Endodermal cell (in vitro differentiated cells): Measurements from ENCODE around the gene MSRB2. TPM values are rescaled to one million over a fixed set of nuclear protein-coding genes. Genes with fewer than 3 reads are reported as not detected.

Experiments
- DNase-seq: peaks from one replicate; pipeline ENCODE4 v3.0.0-alpha.2; 2017
- H3K27ac ChIP-seq: 2 replicates; pipeline ENCODE4 v1.5.1; 2013; ENCODE audit warnings: mild to moderate bottlenecking, low read depth, low read length, moderate library complexity
- H3K27me3 ChIP-seq: 2 replicates; pipeline ENCODE4 v1.6.1; 2013; ENCODE audit warnings: mild to moderate bottlenecking, low read length, moderate library complexity; ENCODE audit not compliant: insufficient read depth, control insufficient read depth, poor library complexity, severe bottlenecking
- H3K36me3 ChIP-seq: 2 replicates; pipeline ENCODE4 v1.7.0; 2013; ENCODE audit warnings: mild to moderate bottlenecking, low read length, moderate library complexity; ENCODE audit not compliant: control insufficient read depth, insufficient read depth
- H3K4me1 ChIP-seq: one replicate; pipeline ENCODE4 v1.7.0; 2013; ENCODE audit warnings: low read length; ENCODE audit not compliant: control insufficient read depth, insufficient read depth
- H3K4me3 ChIP-seq: 2 replicates; pipeline ENCODE4 v1.5.1; 2013; ENCODE audit warnings: mild to moderate bottlenecking, low read length, moderate library complexity
- H3K9ac ChIP-seq: 2 replicates; pipeline ENCODE4 v1.6.1; 2013; ENCODE audit warnings: mild to moderate bottlenecking, low read length, moderate library complexity; ENCODE audit not compliant: poor library complexity, severe bottlenecking; ENCODE audit errors: extremely low read depth
- H3K9me3 ChIP-seq: 2 replicates; pipeline ENCODE4 v1.6.1; 2013; ENCODE audit warnings: mild to moderate bottlenecking, low read length, moderate library complexity; ENCODE audit not compliant: control insufficient read depth
- H3K27ac Mint-ChIP-seq: 2 replicates; pipeline ENCODE4 v1.8.0; 2020; ENCODE audit warnings: mixed read lengths
- H3K27me3 Mint-ChIP-seq: 2 replicates; pipeline ENCODE4 v1.8.0; 2021; ENCODE audit warnings: mild to moderate bottlenecking, mixed read lengths; ENCODE audit not compliant: insufficient read depth
- H3K36me3 Mint-ChIP-seq: 2 replicates; pipeline ENCODE4 v1.8.0; 2020; ENCODE audit warnings: low read depth, mixed read lengths
- H3K4me1 Mint-ChIP-seq: 2 replicates; pipeline ENCODE4 v1.8.0; 2020; ENCODE audit warnings: mixed read lengths
- H3K4me3 Mint-ChIP-seq: 2 replicates; pipeline ENCODE4 v1.8.0; 2020; ENCODE audit warnings: mild to moderate bottlenecking, moderate library complexity, mixed read lengths
- H3K9me3 Mint-ChIP-seq: 2 replicates; pipeline ENCODE4 v1.8.0; 2020; ENCODE audit warnings: mild to moderate bottlenecking, mixed read lengths
- CTCF ChIP-seq: fragments of 200-600 bp; sonication (generic); conservative IDR thresholded peaks from 2 replicates; pipeline ENCODE4 v1.5.0; 2021; ENCODE audit warnings: antibody characterized with exemption, mild to moderate bottlenecking
- WGBS, 2 experiments: methylation state at CpG; one replicate each; pipeline versions ENCODE4 v1.1.5 to v1.1.7; 2013; ENCODE audit warnings: missing lambda C conversion rate in 2 of 2, mixed read lengths in 1 of 2; ENCODE audit not compliant: insufficient coverage in 1 of 2, insufficient read length in 1 of 2; 5-methylcytosine and 5-hydroxymethylcytosine counted together
- total RNA-seq, 2 donors: library from RNA; stranded (reverse); fragmentation: NEBNext Ultra II Directional in 1 of 2; extraction: Animal tissue kit (Norgen Biotek cat#: 25700) in 1 of 2; gene quantifications; 2 replicates in 1 of 2; 3 replicates in 1 of 2; pipeline ENCODE4 v1.2.1, GENCODE V29; 2021

The MSRB2 gene
- total RNA-seq, 2 donors from 2014 or later: 40.4 to 42.5 TPM

GRCh38 chr10:23151071-23151470, 55.7 kb downstream of the MSRB2 start:
- H3K9ac ChIP-seq: no peak overlapping the region
- DNase-seq: no peak
- no peak overlapping the region for H3K4me3 Mint-ChIP-seq
- no peak overlapping the region for H3K27ac Mint-ChIP-seq
- no peaks in the 10 kb centered on the region for H3K4me1 ChIP-seq
- no peak overlapping the region for H3K27ac ChIP-seq
- H3K36me3 ChIP-seq: no peaks in the 10 kb centered on the region
- no peaks in the 10 kb centered on the region for H3K9me3 Mint-ChIP-seq
- TF ChIP-seq CTCF: no peak
- 90 to 100% methylated on average over 6 to 7 of the region's 7 CpGs for WGBS, 2 experiments
- H3K4me3 ChIP-seq: no peak overlapping the region
- H3K9me3 ChIP-seq: no peaks in the 10 kb centered on the region
- no peaks in the 10 kb centered on the region for H3K4me1 Mint-ChIP-seq
- H3K27me3 ChIP-seq: peaks cover 10% of the 10 kb centered on the region
- H3K36me3 Mint-ChIP-seq: no peaks in the 10 kb centered on the region
- peaks cover 10% of the 10 kb centered on the region for H3K27me3 Mint-ChIP-seq

- Mint-ChIP-seq H3K9me3 (no peaks in the 10 kb centered on the region), H3K27me3 (peaks cover 34% of the 10 kb centered on the region), H3K4me1 (peaks cover 3% of the 10 kb centered on the region), H3K27ac (no peak overlapping the region), H3K4me3 (no peak overlapping the region), H3K36me3 (no peaks in the 10 kb centered on the region)
- Histone ChIP-seq H3K9ac (no peak overlapping the region), H3K36me3 (no peaks in the 10 kb centered on the region), H3K4me3 (no peak overlapping the region), H3K4me1 (no peaks in the 10 kb centered on the region), H3K9me3 (no peaks in the 10 kb centered on the region), H3K27me3 (peaks cover 36% of the 10 kb centered on the region), H3K27ac (no peak overlapping the region)
- DNase-seq: no peak
- 85 to 86% methylated on average over 4 to 7 of the region's 7 CpGs for WGBS, 2 experiments
- no peak for TF ChIP-seq CTCF
Measured at GRCh38 chr10:23155169-23155568, 59.8 kb downstream of the MSRB2 start.

GRCh38 chr10:23156447-23157150, 61.2 kb downstream of the MSRB2 start:
- Mint-ChIP-seq H3K4me1 (peaks cover 3% of the 10 kb centered on the region), H3K36me3 (no peaks in the 10 kb centered on the region), H3K4me3 (no peak overlapping the region), H3K27me3 (peaks cover 46% of the 10 kb centered on the region), H3K9me3 (no peaks in the 10 kb centered on the region), H3K27ac (no peak overlapping the region)
- H3K36me3 ChIP-seq: no peaks in the 10 kb centered on the region
- no peak overlapping the region for H3K4me3 ChIP-seq
- H3K27ac ChIP-seq: no peak overlapping the region
- no peaks in the 10 kb centered on the region for H3K9me3 ChIP-seq
- 75 to 92% methylated on average over 2 to 10 of the region's 10 CpGs for WGBS, 2 experiments
- H3K9ac ChIP-seq: no peak overlapping the region
- no peak for DNase-seq
- TF ChIP-seq CTCF: no peak
- H3K27me3 ChIP-seq: peaks cover 51% of the 10 kb centered on the region
- no peaks in the 10 kb centered on the region for H3K4me1 ChIP-seq
